HUES48 (cell line): ENCODE results near the gene RPUSD3.

ENCODE experiments used
- H3K27ac ChIP-seq: one replicate; pipeline ENCODE4 v1.7.0; 2013; ENCODE audit warnings: low read depth, low read length, inconsistent platforms
- H3K27me3 ChIP-seq: 2 replicates; pipeline ENCODE4 v1.6.1; 2013; ENCODE audit warnings: mild to moderate bottlenecking, low read length; ENCODE audit not compliant: control insufficient read depth, insufficient read depth
- H3K36me3 ChIP-seq: 2 replicates; pipeline ENCODE4 v1.6.1; 2013; ENCODE audit warnings: low read length; ENCODE audit not compliant: control insufficient read depth, insufficient read depth
- H3K4me1 ChIP-seq: 2 replicates; pipeline ENCODE4 v1.6.1; 2013; ENCODE audit warnings: mild to moderate bottlenecking, low read length; ENCODE audit not compliant: control insufficient read depth, insufficient read depth
- H3K4me3 ChIP-seq: 2 replicates; pipeline ENCODE4 v1.5.1; 2013; ENCODE audit warnings: mild to moderate bottlenecking, low read depth, low read length
- H3K9ac ChIP-seq: 2 replicates; pipeline ENCODE4 v1.6.1; 2013; ENCODE audit warnings: mild to moderate bottlenecking, low read depth, low read length, moderate library complexity
- H3K9me3 ChIP-seq: 2 replicates; pipeline ENCODE4 v1.6.1; 2013; ENCODE audit warnings: low read length; ENCODE audit not compliant: control insufficient read depth, insufficient read depth

The RPUSD3 gene

GRCh38 chr3:9831253-9831652, 12.6 kb downstream of the RPUSD3 start:
- Histone ChIP-seq H3K36me3 (peaks cover 8% of the 10 kb centered on the region; the same call in 1 of the 2 replicates), H3K27me3 (no peaks in the 10 kb centered on the region), H3K4me3 (no peak overlapping the region), H3K27ac (no peak overlapping the region), H3K9me3 (no peaks in the 10 kb centered on the region), H3K4me1 (no peaks in the 10 kb centered on the region), H3K9ac (no peak overlapping the region)

GRCh38 chr3:9828801-9829755, 14.7 kb downstream of the RPUSD3 start:
- Histone ChIP-seq H3K9ac (no peak overlapping the region), H3K4me3 (no peak overlapping the region), H3K27ac (no peak overlapping the region), H3K36me3 (no peaks in the 10 kb centered on the region), H3K27me3 (no peaks in the 10 kb centered on the region), H3K4me1 (no peaks in the 10 kb centered on the region), H3K9me3 (no peaks in the 10 kb centered on the region)

GRCh38 chr3:9826815-9827573, 16.8 kb downstream of the RPUSD3 start:
- no peaks in the 10 kb centered on the region for H3K36me3 ChIP-seq
- H3K9me3 ChIP-seq, result no peaks in the 10 kb centered on the region
- no peaks in the 10 kb centered on the region for H3K4me1 ChIP-seq
- H3K9ac ChIP-seq, result no peak overlapping the region
- H3K27me3 ChIP-seq, result no peaks in the 10 kb centered on the region
- H3K4me3 ChIP-seq, result no peak overlapping the region
- H3K27ac ChIP-seq, result no peak overlapping the region

GRCh38 chr3:9825451-9826040, 18.3 kb downstream of the RPUSD3 start:
- H3K27ac ChIP-seq, result no peak overlapping the region
- no peak overlapping the region for H3K4me3 ChIP-seq
- H3K4me1 ChIP-seq, result no peaks in the 10 kb centered on the region
- no peaks in the 10 kb centered on the region for H3K27me3 ChIP-seq
- no peak overlapping the region for H3K9ac ChIP-seq
- no peaks in the 10 kb centered on the region for H3K9me3 ChIP-seq
- no peaks in the 10 kb centered on the region for H3K36me3 ChIP-seq

- Histone ChIP-seq H3K27me3 (no peaks in the 10 kb centered on the region), H3K9me3 (no peaks in the 10 kb centered on the region), H3K4me1 (no peaks in the 10 kb centered on the region), H3K4me3 (no peak overlapping the region), H3K36me3 (no peaks in the 10 kb centered on the region), H3K9ac (no peak overlapping the region), H3K27ac (no peak overlapping the region)
Measured at GRCh38 chr3:9820946-9821345, 22.9 kb downstream of the RPUSD3 start.

- Histone ChIP-seq H3K9me3 (no peaks in the 10 kb centered on the region), H3K27ac (no peak overlapping the region), H3K27me3 (no peaks in the 10 kb centered on the region), H3K9ac (no peak overlapping the region), H3K4me3 (no peak overlapping the region), H3K36me3 (no peaks in the 10 kb centered on the region), H3K4me1 (no peaks in the 10 kb centered on the region)
Measured at GRCh38 chr3:9820543-9820942, 23.3 kb downstream of the RPUSD3 start.

GRCh38 chr3:9818666-9819335, 25.0 kb downstream of the RPUSD3 start:
- Histone ChIP-seq H3K9me3 (no peaks in the 10 kb centered on the region), H3K9ac (no peak overlapping the region), H3K4me3 (no peak overlapping the region), H3K4me1 (no peaks in the 10 kb centered on the region), H3K36me3 (no peaks in the 10 kb centered on the region), H3K27me3 (no peaks in the 10 kb centered on the region), H3K27ac (no peak overlapping the region)

GRCh38 chr3:9817436-9817835, 26.4 kb downstream of the RPUSD3 start:
- no peak overlapping the region for H3K27ac ChIP-seq
- no peaks in the 10 kb centered on the region for H3K36me3 ChIP-seq
- no peaks in the 10 kb centered on the region for H3K27me3 ChIP-seq
- H3K9ac ChIP-seq, result no peak overlapping the region
- no peak overlapping the region for H3K4me3 ChIP-seq
- no peaks in the 10 kb centered on the region for H3K9me3 ChIP-seq
- no peaks in the 10 kb centered on the region for H3K4me1 ChIP-seq

GRCh38 chr3:9815986-9816385, 27.8 kb downstream of the RPUSD3 start:
- no peaks in the 10 kb centered on the region for H3K36me3 ChIP-seq
- H3K4me3 ChIP-seq, result no peak overlapping the region
- H3K9ac ChIP-seq, result no peak overlapping the region

GRCh38 chr3:9812870-9813483, 30.8 kb downstream of the RPUSD3 start:
- no peak overlapping the region for H3K27ac ChIP-seq
- H3K4me1 ChIP-seq, result peaks cover 12% of the 10 kb centered on the region; the same call in 1 of the 2 replicates
- H3K36me3 ChIP-seq, result no peaks in the 10 kb centered on the region
- H3K9ac ChIP-seq, result no peak overlapping the region
- H3K9me3 ChIP-seq, result no peaks in the 10 kb centered on the region
- H3K27me3 ChIP-seq, result peaks cover 16% of the 10 kb centered on the region
- H3K4me3 ChIP-seq, result no peak overlapping the region

More at GRCh38 chr3:9815986-9816385, 27.8 kb downstream of the RPUSD3 start:
- H3K4me1 ChIP-seq, result no peaks in the 10 kb centered on the region
- H3K27ac ChIP-seq, result no peak overlapping the region
- H3K9me3 ChIP-seq, result no peaks in the 10 kb centered on the region
- peaks cover 9% of the 10 kb centered on the region for H3K27me3 ChIP-seq
